Measurements from ENCODE around the gene TTC27.

TTC27 gene

GRCh38 chr2:32755666-32756065, 127.8 kb downstream of the TTC27 start:
- no peak for DNase-seq (ENCODE audit: low read depth in 2 of 2)

- DNase-seq (ENCODE audit: low read depth in 2 of 2) = no peak
Measured at GRCh38 chr2:32756074-32756727, 128.4 kb downstream of the TTC27 start.

DNA sequence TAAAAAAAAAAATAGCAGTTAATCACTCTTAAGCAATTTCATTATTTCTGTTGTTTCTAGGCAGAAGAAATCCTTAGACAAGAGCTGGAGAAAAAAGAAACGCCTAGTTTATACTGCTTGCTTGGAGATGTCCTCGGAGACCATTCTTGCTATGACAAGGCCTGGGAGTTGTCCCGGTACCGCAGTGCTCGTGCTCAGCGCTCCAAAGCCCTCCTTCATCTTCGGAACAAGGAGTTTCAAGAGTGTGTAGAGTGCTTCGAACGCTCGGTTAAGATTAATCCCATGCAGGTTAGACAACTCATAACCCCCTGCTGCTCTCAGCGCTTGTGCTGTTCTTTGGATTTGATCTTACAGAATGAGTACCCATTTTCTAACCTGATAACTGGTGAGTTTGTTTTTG, 130.4 kb downstream of the TTC27 start:
- no peak for DNase-seq (ENCODE audit: low read depth in 2 of 2)

- DNase-seq (ENCODE audit: low read depth in 2 of 2) = no peak
Measured at GRCh38 chr2:32760628-32761027, 132.8 kb downstream of the TTC27 start.

DNA sequence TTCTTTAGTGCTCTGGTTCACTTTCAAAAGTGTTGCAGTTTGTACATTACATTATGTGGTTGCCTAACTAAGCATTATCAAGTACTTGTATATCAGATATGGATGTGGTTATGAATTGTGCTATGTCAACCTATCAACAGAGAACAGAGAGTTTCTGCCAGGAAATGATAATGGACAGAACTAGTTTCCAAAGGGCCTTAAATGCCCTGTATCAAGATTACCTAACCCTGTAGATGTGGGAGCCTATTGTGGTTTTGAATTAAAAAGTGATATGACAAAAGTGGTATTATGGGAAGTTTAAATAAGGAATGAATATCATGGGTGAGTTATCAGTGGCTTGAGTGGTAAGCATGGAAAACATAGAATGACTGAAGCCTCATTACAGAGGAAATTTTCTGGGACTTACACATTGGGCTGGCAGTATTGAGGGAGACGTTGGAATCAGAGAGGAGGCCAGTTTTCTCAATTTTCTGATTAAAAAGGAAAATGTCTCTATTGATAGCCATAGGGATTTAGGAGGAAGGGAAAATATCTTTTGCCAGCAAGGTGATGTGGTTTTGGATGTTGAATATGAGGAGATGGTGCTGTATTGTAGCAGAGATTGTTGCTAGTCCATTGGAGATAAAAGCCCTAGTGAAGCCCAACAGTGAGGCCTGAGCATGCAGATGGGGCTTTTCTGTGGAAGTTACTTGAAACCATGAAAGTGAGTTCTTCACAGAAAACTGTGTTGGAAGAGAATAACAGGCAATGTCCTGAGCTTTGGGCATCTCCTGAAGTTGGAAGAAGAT, 140.7 kb downstream of the TTC27 start:
- no peak for DNase-seq (ENCODE audit: low read depth in 2 of 2)

DNA sequence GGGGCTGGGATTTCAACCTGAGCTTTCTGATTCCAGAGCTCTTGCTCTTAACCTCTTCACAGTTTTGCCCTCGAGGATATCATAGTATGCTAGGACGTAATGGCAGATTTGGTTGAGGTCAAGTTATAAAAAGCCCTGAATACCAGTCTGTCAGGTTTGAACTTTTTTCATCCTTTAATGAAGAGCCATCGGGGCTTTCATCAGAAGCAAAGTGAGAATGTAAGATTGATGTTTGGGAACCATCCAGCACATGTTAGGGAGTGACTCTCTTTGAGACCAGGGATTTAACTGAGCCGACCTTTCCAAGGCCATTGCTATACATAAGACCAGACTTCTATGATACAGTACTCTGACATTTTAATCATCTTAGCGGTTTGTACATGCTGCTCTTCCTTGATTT, 142.5 kb downstream of the TTC27 start:
- DNase-seq (ENCODE audit: low read depth in 2 of 2) = no peak

DNA sequence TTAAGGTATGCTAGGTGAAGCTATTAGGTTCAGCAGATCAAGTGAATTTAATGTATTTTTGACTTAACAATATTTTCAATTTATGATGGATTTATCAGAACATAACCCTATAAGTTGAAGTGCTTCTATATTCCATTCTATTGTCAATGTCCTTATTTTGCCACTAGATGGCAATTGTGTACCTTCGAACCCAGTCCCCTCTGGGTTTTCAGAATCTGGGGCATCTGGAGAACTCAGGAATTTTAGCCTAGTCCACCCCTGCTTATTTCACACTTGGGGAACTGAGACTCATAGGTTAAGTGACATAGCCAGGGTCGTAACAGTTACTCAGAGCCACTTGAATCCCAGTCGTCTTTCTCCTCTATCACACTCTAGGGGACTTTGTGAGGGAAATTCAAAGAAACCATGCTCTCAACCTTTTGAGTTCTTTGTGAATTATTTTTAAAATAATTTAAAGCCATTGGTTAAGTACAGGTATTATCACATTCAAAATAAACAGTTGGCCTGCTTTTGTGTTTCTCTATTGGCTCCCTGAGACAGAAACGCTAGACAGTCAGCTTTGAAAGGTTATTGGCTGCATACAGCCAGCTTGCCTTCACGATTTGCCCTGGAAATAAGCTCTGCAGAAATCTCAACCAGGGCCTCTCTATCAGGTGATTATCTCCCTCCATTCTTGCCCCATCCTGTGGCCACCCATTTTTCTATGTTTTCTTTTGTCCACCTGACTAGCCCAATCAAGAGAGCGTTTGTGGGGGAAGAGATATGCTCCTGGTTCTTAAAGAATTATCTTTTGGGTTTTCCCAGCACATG, 145.0 kb downstream of the TTC27 start:
- no peak for DNase-seq (ENCODE audit: low read depth in 2 of 2)

DNA sequence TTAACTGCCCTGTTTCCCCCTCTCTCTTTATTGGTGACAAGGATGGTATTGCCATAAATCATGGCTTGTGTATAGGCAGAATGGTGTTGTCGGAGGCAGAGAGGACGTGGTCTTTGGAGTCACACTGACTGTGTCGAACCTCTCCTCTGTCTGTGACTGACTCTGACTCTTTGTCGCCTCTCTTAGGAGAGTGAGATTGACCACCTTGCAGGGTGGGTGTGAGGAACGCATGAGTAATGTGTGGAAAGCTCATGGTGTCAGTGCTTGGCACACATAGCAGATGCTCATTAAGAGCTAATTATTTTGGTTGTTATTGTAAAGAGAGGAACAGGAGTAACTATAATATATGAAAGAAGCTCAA, 145.6 kb downstream of the TTC27 start:
- DNase-seq (ENCODE audit: low read depth in 2 of 2) = no peak

GRCh38 chr2:32775954-32776353, 148.1 kb downstream of the TTC27 start:
- no peak for DNase-seq (ENCODE audit: low read depth in 2 of 2)

- DNase-seq (ENCODE audit: low read depth in 2 of 2) = no peak
Measured at GRCh38 chr2:32777714-32778113, 149.9 kb downstream of the TTC27 start.

DNA sequence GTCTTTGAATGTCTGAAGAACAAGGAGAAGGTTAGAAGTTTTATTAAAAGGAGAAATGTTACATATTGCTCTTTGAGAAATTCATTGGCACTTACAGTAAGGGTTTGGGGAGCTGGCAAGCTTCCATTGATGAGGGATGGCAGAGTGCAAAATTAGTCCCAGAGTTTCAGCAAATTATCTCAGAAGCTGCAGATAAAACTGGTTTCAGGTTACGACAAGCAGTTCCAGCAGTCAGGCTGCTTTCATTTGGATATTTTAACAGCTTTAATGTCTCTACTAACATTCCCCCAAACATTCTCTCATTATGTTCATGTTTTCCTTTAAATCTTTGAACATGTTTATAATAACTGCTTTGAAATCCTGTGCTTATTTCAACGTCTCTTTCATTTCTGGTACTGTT, 153.1 kb downstream of the TTC27 start:
- no peak for DNase-seq (ENCODE audit: low read depth in 2 of 2)

DNA sequence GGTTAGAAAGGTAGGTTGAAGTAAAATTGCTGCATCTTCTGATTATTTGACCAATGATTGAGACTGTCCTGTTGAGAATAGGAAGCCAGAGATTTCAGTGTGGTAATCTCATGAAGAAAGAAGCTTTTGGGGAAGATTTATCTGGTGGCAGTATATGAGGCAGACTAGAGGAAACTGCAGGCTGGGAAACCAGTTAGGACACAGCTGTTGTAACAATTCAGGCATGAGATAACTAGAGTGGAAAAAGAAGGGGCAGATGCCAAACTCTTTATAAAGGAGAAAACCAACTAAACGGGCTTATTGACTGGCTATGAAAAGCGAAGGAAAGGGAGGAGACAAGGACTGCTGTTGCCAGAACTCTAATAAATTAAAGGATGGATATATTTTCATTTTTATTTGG, 155.6 kb downstream of the TTC27 start:
- DNase-seq (ENCODE audit: low read depth in 2 of 2) = no peak

DNA sequence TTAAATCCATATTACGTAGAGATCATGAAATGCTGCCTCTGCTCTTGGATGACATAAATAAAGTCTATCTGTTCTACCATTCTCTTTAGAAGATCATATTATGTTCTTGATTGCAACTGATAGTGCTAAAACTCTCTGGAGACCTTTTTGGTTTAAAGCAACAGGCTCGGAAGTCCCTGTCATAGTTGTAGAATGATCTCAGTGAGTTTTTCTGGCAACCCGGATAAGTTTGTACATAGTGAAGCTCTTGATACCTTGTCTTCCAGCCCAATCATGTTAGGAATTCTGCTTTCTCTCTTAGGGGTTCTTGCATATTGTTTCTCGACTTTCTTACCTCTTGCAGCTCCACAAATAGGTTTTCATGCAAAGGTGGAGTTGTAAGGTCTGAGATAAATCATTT, 156.1 kb downstream of the TTC27 start:
- DNase-seq (ENCODE audit: low read depth in 2 of 2) = no peak

GRCh38 chr2:32787207-32787606, 159.4 kb downstream of the TTC27 start:
- DNase-seq (ENCODE audit: low read depth in 2 of 2) = no peak

DNA sequence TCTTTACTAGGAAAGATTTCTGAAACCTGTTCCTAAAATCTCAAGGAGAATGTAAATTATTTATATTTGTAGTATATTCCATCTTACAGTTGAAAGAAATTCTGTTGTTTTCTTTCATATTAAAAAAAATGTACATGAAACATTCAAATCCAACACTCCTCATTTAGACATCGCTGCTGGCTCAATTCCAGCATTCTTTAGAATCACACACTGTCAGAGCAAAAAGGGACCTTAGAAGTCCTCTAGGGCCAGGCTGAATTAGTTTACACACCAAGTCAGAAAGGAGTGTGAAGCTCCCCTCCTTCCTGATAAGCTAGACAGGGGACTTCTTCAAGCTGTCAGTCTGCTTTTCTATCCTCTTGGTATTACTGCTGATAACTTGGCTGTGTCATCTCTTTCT, 160.3 kb downstream of the TTC27 start:
- DNase-seq (ENCODE audit: low read depth in 2 of 2) = no peak

DNA sequence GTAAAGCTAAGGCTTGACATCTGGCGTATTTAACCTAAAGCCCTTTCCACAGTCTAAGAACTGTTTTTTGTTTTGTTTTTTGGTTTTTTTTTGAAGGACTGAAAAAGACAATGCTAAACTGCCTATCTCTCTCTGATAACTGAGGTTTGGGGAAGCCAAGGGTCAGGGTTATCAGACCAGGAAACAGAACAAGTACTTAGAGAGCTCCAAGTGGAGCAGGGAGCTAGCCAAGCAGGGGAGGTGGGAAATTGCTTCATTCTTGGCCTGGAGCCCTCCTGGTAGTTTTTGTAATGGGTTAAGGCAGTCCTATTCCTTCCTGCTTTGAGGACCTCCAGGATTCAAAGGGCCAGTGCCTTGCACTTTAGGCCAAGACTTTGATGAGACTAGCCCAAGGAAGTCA, 164.6 kb downstream of the TTC27 start:
- no peak for DNase-seq (ENCODE audit: low read depth in 2 of 2)

GRCh38 chr2:32798829-32799228, 171.0 kb downstream of the TTC27 start:
- DNase-seq (ENCODE audit: low read depth in 2 of 2) = no peak

- DNase-seq (ENCODE audit: low read depth in 2 of 2) = no peak
Measured at GRCh38 chr2:32801741-32802140, 173.9 kb downstream of the TTC27 start.

GRCh38 chr2:32802877-32803276, 175.0 kb downstream of the TTC27 start:
- no peak for DNase-seq (ENCODE audit: low read depth in 2 of 2)

DNA sequence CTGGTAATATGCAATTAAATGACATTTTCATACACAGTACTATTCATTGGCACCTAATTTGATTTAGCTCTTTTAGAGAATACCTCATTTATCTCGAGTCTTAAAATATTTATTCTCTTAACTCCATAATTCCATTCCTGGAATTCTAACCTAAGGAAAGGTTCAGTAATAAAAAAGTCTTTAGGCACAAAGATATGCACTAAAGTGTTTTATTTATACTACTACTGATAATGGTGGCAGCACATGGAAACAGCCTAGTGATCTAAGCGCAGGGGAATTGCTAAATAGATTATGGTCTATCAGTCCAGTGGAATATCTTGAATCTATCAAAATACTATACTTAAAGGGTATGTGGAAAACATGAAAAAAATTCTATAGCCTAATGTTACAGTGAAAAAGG, 176.4 kb downstream of the TTC27 start:
- no peak for DNase-seq (ENCODE audit: low read depth in 2 of 2)

DNA sequence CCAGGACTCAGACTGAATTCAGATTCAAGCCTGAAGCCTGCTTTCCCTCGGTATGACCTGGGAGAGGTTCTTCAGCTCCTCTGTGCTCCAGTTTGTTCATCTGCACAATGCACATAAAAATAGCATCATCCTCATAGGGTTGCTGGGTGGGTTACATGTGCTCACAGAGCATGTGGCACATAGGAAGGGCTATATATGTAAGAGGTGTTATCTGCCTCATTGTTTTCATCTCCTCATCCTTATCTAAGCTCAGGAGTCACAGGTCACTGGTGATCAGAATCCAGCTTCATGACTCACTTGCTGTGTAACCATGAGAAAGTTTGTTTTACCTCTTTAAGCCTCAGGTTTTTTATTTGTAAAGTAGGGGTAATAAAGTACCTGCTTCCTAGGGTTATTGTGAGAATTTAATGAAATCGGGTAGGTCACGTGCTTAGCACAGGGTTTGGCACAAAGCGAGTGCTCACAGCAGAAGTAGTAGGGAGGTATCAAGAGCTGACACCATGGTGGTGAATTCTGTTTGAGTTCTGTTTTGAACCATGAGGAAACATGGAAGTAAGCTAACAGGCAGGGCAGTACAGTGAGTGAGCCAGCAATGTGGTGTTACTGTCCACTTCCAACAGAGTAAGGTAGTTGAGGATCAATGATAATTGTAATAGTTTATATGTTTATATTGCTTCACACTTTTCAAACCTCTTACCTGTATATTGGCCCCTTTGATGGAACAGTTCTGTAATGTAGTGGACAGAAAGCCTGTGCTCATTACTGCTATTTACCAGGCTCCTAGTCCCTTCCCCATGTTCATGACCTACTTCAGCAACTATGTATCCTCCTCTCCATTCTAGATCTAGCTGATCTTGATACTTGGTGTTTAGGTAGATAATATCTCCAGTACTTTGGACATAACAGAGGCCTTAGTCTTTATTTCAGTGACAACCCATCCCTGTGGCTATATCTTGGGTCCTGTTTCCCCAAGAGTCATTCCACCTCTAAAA, 177.6 kb downstream of the TTC27 start:
- DNase-seq (ENCODE audit: low read depth in 2 of 2) = no peak

DNA sequence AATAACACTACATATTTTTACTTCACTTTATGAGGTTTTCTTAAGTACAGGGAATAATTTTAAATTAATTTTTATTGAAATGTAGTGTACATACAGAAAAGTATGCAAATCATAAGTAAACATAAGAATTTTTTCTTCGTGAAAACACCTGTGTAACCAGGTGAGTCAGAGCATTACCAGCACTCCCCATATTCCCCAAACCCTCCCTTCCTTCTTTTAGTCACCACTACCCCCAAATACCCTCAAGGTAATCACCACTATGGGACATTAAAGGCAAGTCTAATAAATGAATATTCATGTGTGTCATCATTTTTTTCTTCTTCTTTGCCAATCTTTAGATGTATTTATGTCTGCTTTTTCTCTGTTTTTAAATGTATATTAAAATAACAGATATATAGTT, 179.0 kb downstream of the TTC27 start:
- no peak for DNase-seq (ENCODE audit: low read depth in 2 of 2)

Measured in stimulated activated CD8-positive, alpha-beta memory T cell treated with anti-CD3 and anti-CD28 coated beads, Interleukin-2, amount 100 ng/mL, for 1 hour (primary cell).